GM19025 (cell line): Measurements from ENCODE around the gene BEST2.
"Not testable (repeated sequence)": the region's sequence is repeated elsewhere in the genome, so short reads cannot be mapped to it uniquely, and the experiment has no call there.

Source experiments
- ATAC-seq: cut with Tn5 transposase; IDR thresholded peaks from one replicate; pipeline ENCODE4 v1.9.1; 2021; ENCODE audit warnings: mild to moderate bottlenecking, low read depth, moderate library complexity; ENCODE audit not compliant: unreplicated experiment

BEST2 gene

DNA sequence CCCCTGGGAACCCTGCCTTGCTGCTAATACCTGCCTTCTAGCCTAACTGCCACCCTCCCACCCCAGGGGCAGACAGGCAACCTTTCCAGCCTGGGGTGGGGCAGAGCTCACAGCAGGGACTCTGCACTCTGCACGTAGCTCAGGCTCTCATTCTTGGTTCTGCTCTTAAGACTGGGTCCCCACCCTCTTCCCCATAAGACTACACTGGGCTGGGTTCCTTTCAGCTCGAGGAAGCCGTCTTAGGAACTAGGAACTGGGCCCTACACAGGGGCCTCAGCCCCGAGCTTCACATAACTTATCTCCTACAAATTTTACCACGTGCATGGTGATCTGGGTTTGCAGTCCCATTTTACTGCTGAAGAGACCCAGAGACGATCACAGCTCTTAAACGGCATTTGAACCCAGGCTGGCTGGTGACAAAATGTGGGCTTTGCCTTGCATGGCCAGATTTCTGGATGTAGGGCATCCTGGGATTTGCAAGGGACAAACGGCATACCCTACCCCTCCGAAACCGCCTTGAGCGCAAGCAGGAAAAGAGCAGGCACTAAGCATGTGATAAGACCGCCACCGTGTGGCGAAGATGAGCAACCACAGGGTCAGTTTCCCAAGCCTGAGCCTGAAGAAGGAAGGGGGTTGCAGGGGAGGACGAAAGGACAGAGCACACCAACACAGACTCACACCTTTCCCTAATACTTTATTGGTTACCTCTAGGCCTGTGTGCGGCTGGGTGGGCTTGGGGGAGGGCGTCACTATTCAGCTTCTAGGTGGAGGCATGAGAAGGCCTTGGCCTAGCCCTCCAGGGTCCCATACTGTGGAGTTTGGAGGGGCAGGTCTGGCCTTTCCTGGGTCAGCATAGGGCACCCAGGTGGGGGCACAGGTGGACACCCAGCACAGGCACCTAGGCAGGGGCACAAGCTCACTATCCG lies 44.8 kb downstream of the BEST2 start:
- ATAC-seq: no peak

DNA sequence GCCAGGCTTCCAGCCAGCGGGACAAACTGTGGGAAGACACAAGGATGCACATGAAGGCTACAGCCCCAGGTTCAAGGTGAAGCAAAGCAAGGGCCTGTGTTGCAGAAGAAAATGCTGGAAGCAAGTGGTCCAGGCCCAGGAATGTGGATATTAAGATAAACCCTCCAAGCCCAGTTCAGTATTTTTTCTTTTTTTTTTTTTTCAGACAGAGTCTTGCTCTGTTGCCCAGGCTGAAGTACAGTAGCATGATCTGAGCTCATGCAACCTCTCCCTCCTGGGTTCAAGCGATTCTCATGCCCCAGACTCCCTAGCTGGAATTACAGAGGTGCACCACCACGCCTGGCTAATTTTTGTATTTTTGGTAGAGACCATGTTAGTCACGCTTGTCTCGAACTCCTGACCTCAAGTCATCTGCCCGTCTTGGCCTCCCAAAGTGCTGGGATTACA lies 45.6 kb downstream of the BEST2 start:
- ATAC-seq: no peak

DNA sequence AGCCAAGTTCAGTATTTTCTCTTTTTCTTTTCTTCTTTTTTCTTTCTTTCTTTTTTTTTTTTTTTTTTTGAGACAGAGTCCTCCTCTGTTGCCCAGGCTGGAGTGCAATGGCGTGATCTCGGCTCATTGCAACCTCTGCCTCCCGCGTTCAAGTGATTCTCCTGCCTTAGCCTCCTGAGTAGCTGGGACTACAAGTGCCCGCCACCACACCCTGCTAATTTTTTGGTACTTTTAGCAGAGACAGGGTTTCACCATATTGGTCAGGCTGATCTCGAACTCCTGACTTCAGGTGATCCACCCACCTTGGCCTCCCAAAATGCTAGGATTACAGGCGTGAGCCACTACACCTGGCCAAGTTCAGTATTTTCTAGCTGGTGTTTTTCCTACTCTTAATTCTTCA lies 46.0 kb downstream of the BEST2 start:
- ATAC-seq: not testable (repeated sequence)

DNA sequence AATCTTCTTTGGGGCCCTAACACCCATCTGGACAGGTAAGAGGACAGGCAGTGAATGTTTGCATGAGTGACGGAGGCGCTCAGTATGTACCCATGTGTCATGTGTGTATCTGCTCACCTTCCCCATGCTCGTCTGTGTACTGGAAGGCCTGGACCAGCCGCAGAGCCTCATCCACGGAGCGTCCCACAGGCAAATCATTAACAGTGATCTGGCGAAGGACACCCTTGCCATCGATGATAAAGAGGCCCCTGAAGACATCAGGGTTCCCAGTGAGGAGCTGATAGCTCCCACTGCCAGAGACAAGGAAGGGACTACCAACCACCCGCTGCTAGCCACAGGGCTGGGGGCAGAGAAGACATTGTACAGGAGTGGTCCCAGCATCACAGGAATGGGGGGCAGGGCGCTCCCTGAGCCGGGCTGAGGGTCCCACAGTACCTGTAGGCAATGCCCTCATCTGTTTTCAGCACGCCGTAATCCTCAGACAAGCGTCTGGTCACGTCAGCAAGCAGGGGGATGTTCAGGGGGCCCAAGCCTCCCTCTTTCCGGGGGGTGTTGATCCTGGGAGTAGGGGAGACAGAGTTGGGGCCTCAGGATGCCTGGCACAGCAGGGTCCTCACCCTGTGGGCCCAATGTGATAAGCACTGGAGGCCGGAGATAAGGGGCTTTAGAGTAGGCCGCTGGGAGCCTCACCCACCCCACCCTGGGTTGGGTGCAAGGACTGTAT lies 48.3 kb downstream of the BEST2 start:
- no peak for ATAC-seq

DNA sequence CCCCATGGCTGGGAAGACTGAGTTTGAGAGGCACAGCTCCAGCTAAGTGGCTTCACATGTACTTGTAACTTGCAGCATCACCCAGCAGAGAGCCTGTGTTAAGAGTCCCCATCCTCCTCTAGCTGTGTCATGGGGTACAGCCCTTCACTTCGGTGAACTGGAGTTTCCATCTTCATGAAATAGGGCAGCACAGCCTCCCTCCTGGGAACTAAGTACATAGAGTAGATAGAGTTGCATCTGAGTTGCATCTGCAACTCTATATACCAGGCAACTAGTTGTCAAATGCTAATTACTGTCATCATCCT lies 48.8 kb downstream of the BEST2 start:
- ATAC-seq: no peak

DNA sequence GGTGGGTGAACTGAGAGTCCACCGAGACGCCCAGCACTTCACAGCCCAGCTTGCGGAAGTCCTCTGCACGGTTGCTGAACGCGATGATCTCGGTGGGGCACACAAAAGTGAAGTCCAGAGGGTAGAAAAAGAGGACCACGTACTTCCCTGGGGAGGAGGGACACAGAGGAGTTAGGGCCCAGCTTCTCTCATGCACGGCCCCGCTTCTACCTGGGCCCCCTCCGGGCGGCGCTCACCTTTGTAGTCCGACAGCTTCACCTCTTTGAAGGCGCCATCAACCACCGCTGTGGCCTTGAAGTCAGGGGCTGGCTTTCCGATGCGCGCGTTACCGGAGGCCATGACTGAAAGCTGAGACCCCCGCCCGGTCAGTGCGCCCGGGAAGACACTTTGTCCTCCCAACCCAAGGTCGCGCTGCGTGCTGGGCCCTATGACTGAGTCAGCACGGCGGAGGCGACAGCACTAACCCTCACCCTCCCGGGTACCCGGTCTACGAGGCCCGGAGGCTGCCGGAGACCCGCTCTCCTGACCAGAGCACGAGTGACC lies 49.4 kb downstream of the BEST2 start:
- no peak for ATAC-seq

DNA sequence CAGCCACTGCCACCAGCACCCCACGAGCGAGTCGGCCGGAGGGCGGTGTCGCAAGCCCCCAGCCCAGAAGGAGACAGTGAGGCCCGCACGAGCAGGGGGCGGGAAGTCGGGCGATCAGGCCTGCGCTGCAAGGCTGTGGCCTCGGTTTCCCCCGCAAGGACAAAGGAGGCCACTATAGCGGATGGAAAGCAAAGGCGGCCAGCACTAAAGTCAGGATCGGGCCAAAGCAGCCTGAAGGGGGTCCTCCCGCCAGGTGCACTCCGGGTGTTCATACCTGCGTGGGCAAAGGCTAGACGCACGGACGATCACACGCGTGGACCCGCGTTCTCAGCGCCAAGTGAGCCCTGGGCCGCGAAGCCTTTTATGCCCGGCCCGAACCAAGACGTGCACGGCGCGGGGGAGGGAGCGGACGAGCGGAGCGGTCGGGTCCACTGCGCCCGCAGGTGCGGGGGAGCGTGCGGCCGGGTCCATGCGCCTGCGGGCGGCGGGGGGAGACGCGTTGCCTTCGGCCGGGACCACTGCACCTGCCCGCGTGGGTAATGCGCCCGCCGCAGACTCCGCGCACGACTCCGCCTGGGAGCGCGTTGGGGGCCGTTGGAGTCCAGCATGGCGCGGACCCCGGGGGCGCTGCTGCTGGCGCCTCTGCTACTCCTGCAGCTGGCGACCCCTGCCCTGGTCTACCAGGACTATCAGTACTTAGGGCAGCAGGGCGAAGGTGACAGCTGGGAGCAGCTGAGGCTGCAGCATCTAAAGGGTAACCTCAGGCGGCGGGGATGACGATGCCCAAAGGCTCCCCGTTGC lies 50.1 kb downstream of the BEST2 start, which contains the start of the genes PRDX2 and THSD8:
TSS of gene PRDX2 (minus strand) at position 335 of the 801 bp plus-strand sequence. CDS start 539 bp downstream, outside the sequence.
TSS of gene THSD8 (plus strand) at position 604 of the 801 bp plus-strand sequence. CDS start at position 607, 3 bp downstream.
- ATAC-seq: no peak

DNA sequence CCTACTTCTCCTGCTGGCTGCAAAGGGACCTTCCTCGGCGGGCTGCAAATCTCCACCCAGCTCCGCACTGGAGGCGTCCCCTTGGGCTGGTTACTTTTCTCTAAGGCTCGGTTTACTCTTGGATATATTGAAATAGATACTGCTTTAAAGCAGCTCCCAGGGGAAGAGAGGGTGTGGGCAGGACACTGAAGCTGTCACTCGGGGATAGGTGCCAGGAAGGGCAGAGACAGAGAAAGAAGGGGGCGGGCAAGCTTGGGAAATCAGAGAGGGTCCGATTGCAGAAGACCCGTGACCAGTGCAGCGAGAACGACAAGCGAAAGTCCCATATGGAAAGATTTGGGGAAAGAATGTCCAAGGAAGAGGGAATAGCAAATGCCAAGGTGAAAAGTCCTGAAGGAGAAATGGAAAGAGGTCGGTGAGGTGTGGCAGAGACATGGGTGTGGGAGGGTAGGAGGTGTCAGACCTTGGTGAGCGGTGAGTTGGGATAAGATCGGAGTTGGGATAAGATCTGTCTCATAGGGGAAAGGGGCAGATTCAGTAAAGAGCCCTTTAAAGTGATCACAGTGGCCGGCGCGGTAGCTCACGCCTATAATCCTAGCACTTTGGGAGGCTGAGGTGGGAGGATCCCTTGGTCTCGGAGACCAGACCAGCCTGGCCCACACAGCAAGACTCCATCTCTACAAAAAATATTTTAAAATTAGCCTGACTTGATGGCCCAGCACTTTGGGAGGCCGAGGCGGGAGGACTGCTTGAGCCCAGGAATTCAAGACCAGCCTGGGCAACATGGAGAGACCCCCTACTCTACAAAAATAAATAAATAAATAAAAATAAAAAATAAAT lies 50.9 kb downstream of the BEST2 start:
- no peak for ATAC-seq

DNA sequence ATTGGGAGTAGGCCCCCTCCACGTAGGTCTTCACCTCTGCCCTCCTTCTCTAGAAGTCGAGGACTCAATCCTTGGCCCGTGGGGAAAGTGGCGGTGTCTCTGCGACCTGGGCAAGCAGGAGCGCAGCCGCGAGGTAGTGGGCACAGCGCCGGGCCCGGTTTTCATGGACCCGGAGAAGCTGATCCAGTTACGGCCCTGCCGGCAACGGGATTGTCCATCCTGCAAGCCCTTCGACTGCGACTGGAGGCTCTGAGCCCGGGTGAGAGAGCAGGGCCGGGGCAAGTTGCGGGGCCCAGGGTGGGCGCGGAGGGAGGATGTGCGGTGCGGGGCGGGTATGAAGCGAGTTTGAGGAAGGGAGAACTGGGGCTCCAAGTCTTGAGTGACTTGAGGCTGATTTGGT lies 52.5 kb downstream of the BEST2 start:
- ATAC-seq: no peak

DNA sequence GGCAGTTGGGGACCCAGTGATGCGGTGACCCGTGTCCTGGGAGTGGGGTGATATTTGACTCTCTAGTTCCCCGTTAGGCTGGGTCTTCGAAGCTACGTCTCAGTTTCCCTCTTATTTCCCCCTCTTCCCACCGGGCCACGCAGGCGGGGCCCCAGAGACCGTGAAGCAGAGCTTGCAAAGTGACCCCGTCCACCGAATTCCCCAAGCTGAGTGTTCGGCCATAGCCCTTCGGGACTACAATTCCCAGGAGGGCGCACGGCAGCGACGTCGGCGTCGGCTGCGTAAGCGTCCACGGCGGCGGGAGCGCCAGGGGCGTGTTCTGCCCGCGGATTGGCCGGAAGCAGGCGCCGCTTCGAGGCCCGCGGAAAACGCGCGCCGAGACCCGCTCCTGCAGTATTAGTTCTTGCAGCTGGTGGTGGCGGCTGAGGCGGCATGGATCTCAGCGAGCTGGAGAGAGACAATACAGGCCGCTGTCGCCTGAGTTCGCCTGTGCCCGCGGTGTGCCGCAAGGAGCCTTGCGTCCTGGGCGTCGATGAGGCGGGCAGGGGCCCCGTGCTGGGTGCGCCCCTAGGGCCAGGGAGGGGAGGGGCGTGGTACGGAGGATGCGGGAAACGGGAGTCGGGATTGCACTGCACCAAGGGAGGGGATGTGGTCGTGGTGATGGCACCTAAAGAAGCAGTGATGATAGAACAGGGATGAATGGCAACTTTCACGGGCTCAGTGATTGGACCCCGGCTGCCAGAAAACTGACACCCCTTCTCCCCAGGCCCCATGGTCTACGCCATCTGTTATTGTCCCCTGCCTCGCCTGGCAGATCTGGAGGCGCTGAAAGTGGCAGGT lies 54.9 kb downstream of the BEST2 start, which contains the start of gene RNASEH2A:
TSS of gene RNASEH2A (plus strand) at position 343 of the 840 bp plus-strand sequence. CDS start at position 433, 90 bp downstream.
- peak; percentile 79 for ATAC-seq
